Measurements from ENCODE around the gene RBM23. TPM values are rescaled to one million over a fixed set of nuclear protein-coding genes. Genes with fewer than 3 reads are reported as not detected.

The RBM23 gene
- total and polyA plus RNA-seq, 2 donors (not counting 3 experiments of a cell fraction or from before 2014, with no cell fraction given): 67.7 to 68.9 TPM

GRCh38 chr14:22897357-22897756, 21.6 kb downstream of the RBM23 start:
- CTCF ChIA-PET: interaction anchor here (1.2 to 9.7 kb wide), 6 partner anchors 25 to 327 kb away, joined by 3 to 75 read pairs (median 4); partner anchors contain the start of gene LRP10
- DNase-seq (ENCODE audit: low read depth, low spot score): no peak
- H2AFZ ChIP-seq (ENCODE audit: low read depth, low read length): no peak overlapping the region
- H4K20me1 ChIP-seq (replicated peaks; ENCODE audit: control insufficient read depth, extremely low read depth, insufficient read depth, low read length): no peaks in the 10 kb centered on the region
- no peak for FAIRE-seq
- no peaks in the 10 kb centered on the region for H3K79me2 ChIP-seq (ENCODE audit: control insufficient read depth, insufficient read depth, low read length)
- no TSS peak for BruUV-seq (replicated peaks)
- POLR2A ChIA-PET: no interaction called here
- H3K9me1 ChIP-seq (replicated peaks; ENCODE audit: control insufficient read depth, extremely low read depth, insufficient read depth, low read length): no peaks in the 10 kb centered on the region
- intact Hi-C loops (cut with micrococcal nuclease) (no loop called here), dilution Hi-C loops (cut with MboI; ENCODE audit: extremely low pct_ligation_motif_present, low sequenced_read_pairs) (no loop called here)
- H3K4me3 ChIP-seq (replicated peaks in 1 of 3; ENCODE audit: insufficient read depth in 1 of 3, low read depth in 1 of 3, low read length in 3 of 3): no peak overlapping the region
- no peaks in the 10 kb centered on the region for H3K4me1 ChIP-seq (ENCODE audit: control insufficient read depth, extremely low read depth, insufficient read depth, low read length)
- H3K9ac ChIP-seq (replicated peaks; ENCODE audit: extremely low read depth, insufficient read depth, low read length): no peak overlapping the region
- H3K9me3 ChIP-seq (replicated peaks; ENCODE audit: control insufficient read depth, insufficient read depth, low read length): no peaks in the 10 kb centered on the region
- peaks cover 8 to 16% of the 10 kb centered on the region in 2 experiments for H3K36me3 ChIP-seq (ENCODE audit: control insufficient read depth in 2 of 2, extremely low read depth in 1 of 2, insufficient read depth in 2 of 2, low read length in 2 of 2)
- H3K27me3 ChIP-seq (ENCODE audit: control insufficient read depth in 2 of 2, insufficient read depth in 2 of 2, low read length in 2 of 2): no peaks in the 10 kb centered on the region
- TF ChIP-seq MYC (IDR thresholded peaks at IDR 0.05; ENCODE audit: low read depth, low read length) (no peak), FOS (IDR thresholded peaks at IDR 0.05; ENCODE audit: borderline replicate concordance, insufficient read depth, low read length) (no peak), EZH2 (IDR thresholded peaks at IDR 0.05; ENCODE audit: borderline replicate concordance, low read depth, low read length, severe bottlenecking) (no peak), GATA2 (IDR thresholded peaks at IDR 0.05; ENCODE audit: insufficient read depth, insufficient read length, low read depth, low read length) (no peak), POLR2A (IDR thresholded peaks at IDR 0.05; ENCODE audit: low read depth, low read length) (no peak), CTCF (IDR thresholded peaks at IDR 0.05; ENCODE audit: extremely low read depth in 1 of 2, insufficient read depth in 1 of 2, low read depth in 1 of 2, low read length in 2 of 2) (no peak)
- H3K27ac ChIP-seq (ENCODE audit: insufficient read depth, low read depth, low read length): no peak overlapping the region
- no peak overlapping the region for H3K4me2 ChIP-seq (ENCODE audit: insufficient read depth, low read length)

- POLR2A ChIA-PET: no interaction called here
- H3K4me3 ChIP-seq (replicated peaks in 1 of 3; ENCODE audit: insufficient read depth in 1 of 3, low read depth in 1 of 3, low read length in 3 of 3): no peak overlapping the region
- FAIRE-seq (no peak), DNase-seq (ENCODE audit: low read depth, low spot score) (no peak)
- no TSS peak for BruUV-seq (replicated peaks)
- TF ChIP-seq GATA2 (IDR thresholded peaks at IDR 0.05; ENCODE audit: insufficient read depth, insufficient read length, low read depth, low read length) (no peak), FOS (IDR thresholded peaks at IDR 0.05; ENCODE audit: borderline replicate concordance, insufficient read depth, low read length) (no peak), MYC (IDR thresholded peaks at IDR 0.05; ENCODE audit: low read depth, low read length) (no peak), CTCF (IDR thresholded peaks at IDR 0.05; ENCODE audit: extremely low read depth in 1 of 2, insufficient read depth in 1 of 2, low read depth in 1 of 2, low read length in 2 of 2) (no peak), POLR2AphosphoS5 (IDR thresholded peaks at IDR 0.05; ENCODE audit: insufficient read depth, low read depth, low read length) (no peak), POLR2A (IDR thresholded peaks at IDR 0.05; ENCODE audit: low read depth, low read length) (no peak), MAX (IDR thresholded peaks at IDR 0.05; ENCODE audit: insufficient read depth, insufficient read length) (no peak), EZH2 (IDR thresholded peaks at IDR 0.05; ENCODE audit: borderline replicate concordance, low read depth, low read length, severe bottlenecking) (no peak), JUN (IDR thresholded peaks at IDR 0.05; ENCODE audit: borderline replicate concordance, insufficient read depth, insufficient read length, low read depth) (no peak)
- H3K79me2 ChIP-seq (ENCODE audit: control insufficient read depth, insufficient read depth, low read length): no peaks in the 10 kb centered on the region
- CTCF ChIA-PET: interaction anchor here (1.2 to 9.7 kb wide), 8 partner anchors 19 to 338 kb away, joined by 3 to 75 read pairs (median 4); partner anchors contain the start of gene LRP10
- H3K9me3 ChIP-seq (replicated peaks; ENCODE audit: control insufficient read depth, insufficient read depth, low read length): no peaks in the 10 kb centered on the region
- intact Hi-C loops (cut with micrococcal nuclease): no loop called here
- H4K20me1 ChIP-seq (replicated peaks; ENCODE audit: control insufficient read depth, extremely low read depth, insufficient read depth, low read length): no peaks in the 10 kb centered on the region
- H3K9me1 ChIP-seq (replicated peaks; ENCODE audit: control insufficient read depth, extremely low read depth, insufficient read depth, low read length): no peaks in the 10 kb centered on the region
- peaks cover 4 to 10% of the 10 kb centered on the region in 2 experiments for H3K36me3 ChIP-seq (ENCODE audit: control insufficient read depth in 2 of 2, extremely low read depth in 1 of 2, insufficient read depth in 2 of 2, low read length in 2 of 2)
- H3K9ac ChIP-seq (replicated peaks; ENCODE audit: extremely low read depth, insufficient read depth, low read length): no peak overlapping the region
- no peak overlapping the region for H3K27ac ChIP-seq (ENCODE audit: insufficient read depth, low read depth, low read length)
- H2AFZ ChIP-seq (ENCODE audit: low read depth, low read length): no peak overlapping the region
- H3K4me2 ChIP-seq (ENCODE audit: insufficient read depth, low read length): no peak overlapping the region
- no peaks in the 10 kb centered on the region for H3K27me3 ChIP-seq (ENCODE audit: control insufficient read depth in 2 of 2, insufficient read depth in 2 of 2, low read length in 2 of 2)
- no peaks in the 10 kb centered on the region for H3K4me1 ChIP-seq (ENCODE audit: control insufficient read depth, extremely low read depth, insufficient read depth, low read length)
- dilution Hi-C loops (cut with MboI; ENCODE audit: extremely low pct_ligation_motif_present, low sequenced_read_pairs): no loop called here
These were observed 22.2 kb downstream of the RBM23 start for GRCh38 chr14:22896760-22897159.

Measured in endothelial cell of umbilical vein (primary cell).